Heart right ventricle (tissue), 16 donors: ENCODE results near the gene SLC27A1. TPM values are rescaled to one million over a fixed set of nuclear protein-coding genes. Genes with fewer than 3 reads are reported as not detected.
A peak's percentile ranks its signal among the peaks of the same experiment; 100 is the strongest.

Experiments used
- ATAC-seq, 8 donors: fragments of 200-7000 bp; cut with Tn5 transposase; one replicate each; pipeline ENCODE4 v1.9.1; 2020; ENCODE audit warnings: mild to moderate bottlenecking in 8 of 8, moderate library complexity in 8 of 8, moderate number of reproducible peaks in 1 of 8
- DNase-seq, 2 donors: peaks; one replicate each; pipeline ENCODE4 v3.0.0-alpha.2; 2020
- H3K27ac ChIP-seq, 10 donors: fragments of 200-600 bp; sonication (generic) in 2 of 10; one replicate each; pipeline versions ENCODE4 v1.5.0 to v1.8.0; 2020 to 2022; ENCODE audit warnings: mild to moderate bottlenecking in 3 of 10
- H3K27me3 ChIP-seq, 7 donors: fragments of 200-600 bp; one replicate each; pipeline ENCODE4 v1.8.0; 2021 to 2022; ENCODE audit warnings: mild to moderate bottlenecking in 2 of 7
- H3K36me3 ChIP-seq, 9 donors: fragments of 200-600 bp; sonication (generic) in 1 of 9; one replicate each; pipeline versions ENCODE4 v1.5.0 to v1.8.0; 2020 to 2022; ENCODE audit warnings: mild to moderate bottlenecking in 2 of 9
- H3K4me1 ChIP-seq, 9 donors: fragments of 200-600 bp; sonication (generic) in 1 of 9; one replicate each; pipeline versions ENCODE4 v1.5.0 to v1.8.0; 2020 to 2022; ENCODE audit warnings: mild to moderate bottlenecking in 4 of 9
- H3K4me3 ChIP-seq, 10 donors: fragments of 200-600 bp; sonication (generic) in 2 of 10; one replicate each; pipeline versions ENCODE4 v1.5.0 to v1.8.0; 2020 to 2022; ENCODE audit warnings: mild to moderate bottlenecking in 7 of 10, moderate library complexity in 2 of 10
- H3K9me3 ChIP-seq, 11 donors: fragments of 200-600 bp in 10 of 11; sonication (generic) in 2 of 11; one replicate each; pipeline versions ENCODE4 v1.5.0 to v1.8.0; 2013 to 2022; ENCODE audit warnings: mild to moderate bottlenecking in 2 of 11, control low read depth in 1 of 11, moderate library complexity in 1 of 11
- WGBS, 2 donors: extraction: QIAGEN DNeasy Blood & Tissue Kit; methylation state at CpG; one replicate each; pipeline ENCODE4 v1.1.7; 2013; ENCODE audit warnings: inconsistent platforms in 1 of 2; 5-methylcytosine and 5-hydroxymethylcytosine counted together
- intact Hi-C, 10 donors: fragments of 100-400 bp; cut with DNase I; formaldehyde crosslinking; loops; one replicate each; pipeline versions ENCODE4 v1.11.1 to v1.14.2; 2022
- polyA plus RNA-seq, 2 donors: library from polyadenylated mRNA; stranded (reverse); fragments of 200-250 nt; gene quantifications; one replicate each; pipeline ENCODE4 v1.2.3, GENCODE V29; 2013
- total RNA-seq, 10 donors: library from RNA; stranded (reverse); fragmentation: NEBNext Ultra II Directional in 3 of 10; extraction: Animal tissue kit (Norgen Biotek cat#: 25700) in 3 of 10; gene quantifications; one replicate each; pipeline versions ENCODE4 v1.2.1 to v1.2.4, GENCODE V29; 2021 to 2023
- TF ChIP-seq, protein P1 (sequence below), 9 donors: fragments of 200-600 bp; sonication (generic) in 2 of 9; IDR thresholded peaks; one replicate each; pipeline versions ENCODE4 v1.5.0 to v1.8.0; 2021 to 2022; ENCODE audit warnings: antibody characterized with exemption in 9 of 9, mild to moderate bottlenecking in 5 of 9, moderate library complexity in 1 of 9
- donor health status: Arrhythmogenic right ventricular cardiomyopathy.
- donor health status: ischemic (EF 13 %, LVEDD 7.1; RV severe dilation, severe dysfunction).
- donor health status: healthy with polysubstance abuse.
- donor health status: DM: no; HTN: yes; CAD: no.
- donor health status: DM: no; HTN: no; CAD: no.
- donor health status: ischemic (EF 25% LVEDD 6.9; RV normal size, moderate dysfunction).
- donor health status: ischemic (EF 25% LVEDD 5.7; RV mildly dilated, moderate dysfunction).
- donor health status: healthy.
- donor health status: DM: yes; HTN: yes; CAD: no.
- donor health status: Ischemic cardiomyopathy.
- donor health status: ischemic (EF 35%, LVEDD 5.7; RV mildly dilated, moderate dysfunction).
- donor health status: nonischemic (EF 11% LVEDD 7.7; RV severe dilation, severe dysfunction).
- donor health status: DM: yes; HTN: yes; CAD: no.
- donor health status: PGD.
- donor health status: ischemic (EF 29% LVEDD 5.4; RV normal size, mild dysfunction).
- donor health status: nonischemic (EF 23%, LVEDD 6.1; RV moderate dilation, normal function).

SLC27A1 gene
- total and polyA plus RNA-seq, 12 donors, result 16.0 to 78.3 (median 47.2) TPM

GRCh38 chr19:17553256-17553655 is 82.9 kb downstream of the SLC27A1 start:
- TF ChIP-seq, protein P1, sequence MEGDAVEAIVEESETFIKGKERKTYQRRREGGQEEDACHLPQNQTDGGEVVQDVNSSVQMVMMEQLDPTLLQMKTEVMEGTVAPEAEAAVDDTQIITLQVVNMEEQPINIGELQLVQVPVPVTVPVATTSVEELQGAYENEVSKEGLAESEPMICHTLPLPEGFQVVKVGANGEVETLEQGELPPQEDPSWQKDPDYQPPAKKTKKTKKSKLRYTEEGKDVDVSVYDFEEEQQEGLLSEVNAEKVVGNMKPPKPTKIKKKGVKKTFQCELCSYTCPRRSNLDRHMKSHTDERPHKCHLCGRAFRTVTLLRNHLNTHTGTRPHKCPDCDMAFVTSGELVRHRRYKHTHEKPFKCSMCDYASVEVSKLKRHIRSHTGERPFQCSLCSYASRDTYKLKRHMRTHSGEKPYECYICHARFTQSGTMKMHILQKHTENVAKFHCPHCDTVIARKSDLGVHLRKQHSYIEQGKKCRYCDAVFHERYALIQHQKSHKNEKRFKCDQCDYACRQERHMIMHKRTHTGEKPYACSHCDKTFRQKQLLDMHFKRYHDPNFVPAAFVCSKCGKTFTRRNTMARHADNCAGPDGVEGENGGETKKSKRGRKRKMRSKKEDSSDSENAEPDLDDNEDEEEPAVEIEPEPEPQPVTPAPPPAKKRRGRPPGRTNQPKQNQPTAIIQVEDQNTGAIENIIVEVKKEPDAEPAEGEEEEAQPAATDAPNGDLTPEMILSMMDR (IDR thresholded peaks at IDR 0.05), result no peak
- 18 to 19% methylated on average over 7 of the region's 7 CpGs for WGBS, 2 donors
- peaks cover 0 to 12% (median 0%) of the 10 kb centered on the region in 9 donors for H3K36me3 ChIP-seq
- peak overlapping the region in 9 of 10 donors; percentile 54 to 88 (median 74) for H3K27ac ChIP-seq
- peak; percentile 43 to 93 for DNase-seq
- intact Hi-C loops, result loop anchor here in 1 of 10 donors (1.0 kb wide), 1 partner anchor 41 kb away; no protein-coding TSS in a partner anchor
- no peak overlapping the region for H3K4me3 ChIP-seq
- peak; percentile 54 to 85 (median 70) for ATAC-seq
- H3K27me3 ChIP-seq, result no peaks in the 10 kb centered on the region
- peaks cover 8 to 51% (median 36%) of the 10 kb centered on the region in 9 donors for H3K4me1 ChIP-seq
- no peaks in the 10 kb centered on the region for H3K9me3 ChIP-seq

DNA sequence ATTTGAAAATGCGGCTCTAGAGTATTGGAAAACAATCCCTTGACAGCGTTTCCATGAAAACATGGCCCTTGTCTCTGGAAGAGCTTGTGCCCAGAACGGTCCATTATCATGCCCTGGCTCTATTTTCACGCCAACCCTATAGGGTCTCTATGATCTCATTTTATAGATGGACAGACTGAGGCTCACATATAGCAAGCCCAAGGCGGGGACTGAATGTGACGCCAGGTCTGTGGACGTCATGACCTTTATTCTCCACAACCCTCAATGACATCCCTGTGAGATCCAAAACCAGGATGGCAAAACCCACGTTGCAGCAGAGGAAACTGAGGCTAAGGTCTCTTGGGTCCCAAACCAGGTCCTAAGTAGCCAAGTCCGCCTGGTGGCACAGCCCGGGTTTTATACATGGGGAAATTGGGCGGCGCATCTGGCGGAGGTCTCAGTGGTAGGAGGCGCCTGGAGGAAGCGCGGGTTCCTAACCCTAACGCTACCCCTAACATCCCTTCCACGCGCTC is 84.7 kb downstream of the SLC27A1 start:
- TF ChIP-seq, protein P1 (IDR thresholded peaks at IDR 0.05), result no peak
- peak overlapping the region in 9 of 10 donors; percentile 73 to 95 (median 87) for H3K4me3 ChIP-seq

GRCh38 chr19:17555480-17555928 is 85.2 kb downstream of the SLC27A1 start, which contains the start of gene COLGALT1:
TSS of gene COLGALT1 (plus strand) at chr19:17555649. CDS start at chr19:17555714, 65 bp downstream.
- peaks cover 8 to 73% (median 50%) of the 10 kb centered on the region in 9 donors for H3K4me1 ChIP-seq
- peak within 1 kb of the TSS; percentile 55 to 94 (median 91) for H3K27ac ChIP-seq
- H3K9me3 ChIP-seq, result no peaks in the 10 kb centered on the region
- H3K4me3 ChIP-seq, result peak within 1 kb of the TSS; percentile 73 to 95 (median 86)
- peaks cover 0 to 35% (median 4%) of the 10 kb centered on the region in 9 donors for H3K36me3 ChIP-seq
- WGBS, 2 donors, result 0% methylated on average over 57 to 64 of the region's 64 CpGs
- DNase-seq (peak; percentile 98 to 99), ATAC-seq (peak; percentile 95 to 98 (median 96))
- intact Hi-C loops, result loop anchor here in 1 of 10 donors (5.0 kb wide), 1 partner anchor 43 kb away; the partner anchor contains the start of gene PGLS
- TF ChIP-seq, protein P1 (IDR thresholded peaks at IDR 0.05), result no peak
- no peaks in the 10 kb centered on the region for H3K27me3 ChIP-seq

More for the DNA sequence above, 84.7 kb downstream of the SLC27A1 start:
- intact Hi-C loops, result loop anchor here in 1 of 10 donors (5.0 kb wide), 1 partner anchor 43 kb away; the partner anchor contains the start of gene PGLS
- ATAC-seq, result peak in 1 of 8 donors; percentile 0
- peaks cover 0 to 30% (median 4%) of the 10 kb centered on the region in 9 donors for H3K36me3 ChIP-seq
- H3K9me3 ChIP-seq, result no peaks in the 10 kb centered on the region
- H3K4me1 ChIP-seq, result peaks cover 8 to 68% (median 46%) of the 10 kb centered on the region in 9 donors
- WGBS, 2 donors, result 13% methylated on average over 19 of the region's 19 CpGs
- no peak for DNase-seq
- no peaks in the 10 kb centered on the region for H3K27me3 ChIP-seq
- H3K27ac ChIP-seq, result peak overlapping the region; percentile 55 to 94 (median 91)

Other genes with a start within 250 kb of the SLC27A1 start
- gene OCEL1, start 244.3 kb upstream of the SLC27A1 start, total RNA-seq, result 10 to 100 TPM in 9 of 10 donors, 1 to 10 TPM in 1; 7.2 to 38.6 (median 15.0) TPM
- 10 to 100 TPM; 14.3 to 47.4 TPM for gene OCEL1, start 244.3 kb upstream of the SLC27A1 start, polyA plus RNA-seq
- 10 to 100 TPM; 34.5 to 79.7 (median 42.2) TPM for gene NR2F6, start 224.6 kb upstream of the SLC27A1 start, total RNA-seq
- gene NR2F6, start 224.6 kb upstream of the SLC27A1 start, polyA plus RNA-seq, result 10 to 100 TPM; 32.0 to 46.1 TPM
- gene USHBP1, start 205.8 kb upstream of the SLC27A1 start, total RNA-seq, result 10 to 100 TPM in 1 of 10 donors, 1 to 10 TPM in 9; 3.4 to 10.7 (median 6.6) TPM
- gene USHBP1, start 205.8 kb upstream of the SLC27A1 start, polyA plus RNA-seq, result 10 to 100 TPM; 11.5 to 30.9 TPM
- 10 to 100 TPM; 64.5 to 83.4 (median 74.4) TPM for gene BABAM1, start 203.1 kb upstream of the SLC27A1 start, total RNA-seq
- gene BABAM1, start 203.1 kb upstream of the SLC27A1 start, polyA plus RNA-seq, result 10 to 100 TPM; 68.9 to 88.2 TPM
- under 1 TPM in 8 of 10 donors, not detected in 2; 0.09 to 0.85 (median 0.22) TPM for gene ANKLE1, start 188.6 kb upstream of the SLC27A1 start, total RNA-seq
- gene ANKLE1, start 188.6 kb upstream of the SLC27A1 start, polyA plus RNA-seq, result under 1 TPM; 0.15 to 0.20 TPM
- 10 to 100 TPM in 2 of 10 donors, 1 to 10 TPM in 8; 6.0 to 16.9 (median 7.9) TPM for gene ABHD8, start 167.1 kb upstream of the SLC27A1 start, total RNA-seq
- gene ABHD8, start 167.1 kb upstream of the SLC27A1 start, polyA plus RNA-seq, result 10 to 100 TPM in 1 of 2 donors, 1 to 10 TPM in 1; 8.7 to 16.6 TPM
- gene MRPL34, start 164.7 kb upstream of the SLC27A1 start, total RNA-seq, result 100 to 1,000 TPM; 122 to 259 (median 151) TPM
- 100 to 1,000 TPM; 157 to 301 TPM for gene MRPL34, start 164.7 kb upstream of the SLC27A1 start, polyA plus RNA-seq
- 10 to 100 TPM; 24.0 to 39.7 (median 34.7) TPM for gene DDA1, start 161.0 kb upstream of the SLC27A1 start, total RNA-seq
- 10 to 100 TPM; 20.4 to 85.7 TPM for gene DDA1, start 161.0 kb upstream of the SLC27A1 start, polyA plus RNA-seq
- gene ANO8, start 135.7 kb upstream of the SLC27A1 start, total RNA-seq, result 10 to 100 TPM in 3 of 10 donors, 1 to 10 TPM in 7; 6.2 to 11.7 (median 8.0) TPM
- gene ANO8, start 135.7 kb upstream of the SLC27A1 start, polyA plus RNA-seq, result 10 to 100 TPM in 1 of 2 donors, 1 to 10 TPM in 1; 3.3 to 14.6 TPM
- 10 to 100 TPM in 4 of 10 donors, 1 to 10 TPM in 6; 8.0 to 12.4 (median 9.8) TPM for gene GTPBP3, start 133.0 kb upstream of the SLC27A1 start, total RNA-seq
- gene GTPBP3, start 133.0 kb upstream of the SLC27A1 start, polyA plus RNA-seq, result 10 to 100 TPM in 1 of 2 donors, 1 to 10 TPM in 1; 8.9 to 12.8 TPM
- gene PLVAP, start 93.2 kb upstream of the SLC27A1 start, total RNA-seq, result 10 to 100 TPM in 9 of 10 donors, 1 to 10 TPM in 1; 7.5 to 56.0 (median 22.1) TPM
- 10 to 100 TPM; 69.1 to 74.9 TPM for gene PLVAP, start 93.2 kb upstream of the SLC27A1 start, polyA plus RNA-seq
- gene CCDC194, start 76.3 kb upstream of the SLC27A1 start, total RNA-seq, result under 1 TPM in 3 of 10 donors, not detected in 7; 0.44 to 0.51 (median 0.50) TPM
- 1 to 10 TPM in 1 of 2 donors, not detected in 1; 1.0 TPM for gene CCDC194, start 76.3 kb upstream of the SLC27A1 start, polyA plus RNA-seq
- 10 to 100 TPM; 22.7 to 73.5 (median 37.0) TPM for gene BST2, start 64.9 kb upstream of the SLC27A1 start, total RNA-seq
- 10 to 100 TPM; 32.0 to 75.4 TPM for gene BST2, start 64.9 kb upstream of the SLC27A1 start, polyA plus RNA-seq
- gene MVB12A, start 50.5 kb upstream of the SLC27A1 start, total RNA-seq, result 10 to 100 TPM; 11.7 to 26.8 (median 13.4) TPM
- 10 to 100 TPM; 38.6 to 50.0 TPM for gene MVB12A, start 50.5 kb upstream of the SLC27A1 start, polyA plus RNA-seq
- under 1 TPM in 2 of 10 donors, not detected in 8; 0.12 to 0.20 TPM for gene TMEM221, start 21.9 kb upstream of the SLC27A1 start, total RNA-seq
- gene TMEM221, start 21.9 kb upstream of the SLC27A1 start, polyA plus RNA-seq, result under 1 TPM in 1 of 2 donors, not detected in 1; 0.03 TPM
- gene NXNL1, start 9.6 kb upstream of the SLC27A1 start, total RNA-seq, result under 1 TPM in 4 of 10 donors, not detected in 6; 0.42 to 0.80 (median 0.55) TPM
- 1 to 10 TPM in 1 of 2 donors, not detected in 1; 1.1 TPM for gene NXNL1, start 9.6 kb upstream of the SLC27A1 start, polyA plus RNA-seq
- 10 to 100 TPM; 16.2 to 45.4 (median 20.6) TPM for gene PGLS, start 41.1 kb downstream of the SLC27A1 start, total RNA-seq
- gene PGLS, start 41.1 kb downstream of the SLC27A1 start, polyA plus RNA-seq, result 10 to 100 TPM; 40.7 to 57.6 TPM
- gene COLGALT1, start 85.1 kb downstream of the SLC27A1 start, total RNA-seq, result 10 to 100 TPM; 19.7 to 73.8 (median 29.3) TPM
- 10 to 100 TPM; 28.4 to 38.6 TPM for gene COLGALT1, start 85.1 kb downstream of the SLC27A1 start, polyA plus RNA-seq
- under 1 TPM in 8 of 10 donors, not detected in 2; 0.02 to 0.72 (median 0.06) TPM for gene UNC13A, start 217.8 kb downstream of the SLC27A1 start, total RNA-seq
- gene UNC13A, start 217.8 kb downstream of the SLC27A1 start, polyA plus RNA-seq, result under 1 TPM; 0.03 to 0.44 TPM
- gene MAP1S, start 249.0 kb downstream of the SLC27A1 start, total RNA-seq, result 10 to 100 TPM; 20.7 to 48.7 (median 27.1) TPM
- 10 to 100 TPM; 20.4 to 25.7 TPM for gene MAP1S, start 249.0 kb downstream of the SLC27A1 start, polyA plus RNA-seq